H1 (cell line): Measurements from ENCODE around the gene SLC4A11. TPM values are rescaled to one million over a fixed set of nuclear protein-coding genes. Genes with fewer than 3 reads are reported as not detected.

Source experiments
- CTCF ChIA-PET: fragments of 300-600 bp; sonication (Branson Sonifier 250); formaldehyde crosslinking; loops from one replicate; lab custom pipeline; 2021; ENCODE audit not compliant: partially characterized antibody; lab: Charles Lee
- POLR2A ChIA-PET: fragments of 300-600 bp; sonication (Branson Sonifier 250); formaldehyde crosslinking; loops from one replicate; lab custom pipeline; 2021; ENCODE audit warnings: inconsistent platforms; ENCODE audit not compliant: partially characterized antibody; lab: Charles Lee
- DNase-seq, 2 experiments: peaks; one replicate each; pipeline versions ENCODE4 v3.0.0 to v3.0.0-alpha.2; 2010 to 2022; ENCODE audit warnings: low spot score in 2 of 2, low read depth in 1 of 2, mixed read lengths in 1 of 2
- FAIRE-seq: peaks from 2 replicates; lab custom pipeline; 2011; peaks lifted over from hg19 to GRCh38; lab: Jason Lieb, UNC
- H2AFZ ChIP-seq: 2 replicates; pipeline ENCODE4 v1.8.1; 2012; ENCODE audit warnings: low read length, inconsistent platforms
- H2AK5ac ChIP-seq: 2 replicates; pipeline ENCODE4 v1.6.1; 2013; ENCODE audit warnings: low read depth, low read length
- H2BK120ac ChIP-seq: replicated peaks from 2 replicates; pipeline ENCODE3; 2013; ENCODE audit warnings: low read depth, low read length, inconsistent platforms
- H2BK12ac ChIP-seq: 2 replicates; pipeline ENCODE4 v1.6.1; 2013; ENCODE audit warnings: low read depth, low read length
- H2BK15ac ChIP-seq: 2 replicates; pipeline ENCODE4 v1.6.1; 2013; ENCODE audit warnings: low read length
- H2BK20ac ChIP-seq: 2 replicates; pipeline ENCODE4 v1.6.1; 2013; ENCODE audit warnings: low read length
- H2BK5ac ChIP-seq: 2 replicates; pipeline ENCODE4 v1.6.1; 2013; ENCODE audit warnings: low read depth, low read length
- H3K14ac ChIP-seq: 2 replicates; pipeline ENCODE4 v1.6.1; 2013; ENCODE audit warnings: inconsistent platforms; ENCODE audit not compliant: insufficient read length
- H3K18ac ChIP-seq: 2 replicates; pipeline ENCODE4 v1.6.1; 2013; ENCODE audit warnings: low read length; ENCODE audit errors: extremely low read depth
- H3K23ac ChIP-seq: 2 replicates; pipeline ENCODE4 v1.6.1; 2013; ENCODE audit warnings: inconsistent platforms; ENCODE audit not compliant: insufficient read length
- H3K23me2 ChIP-seq: 2 replicates; pipeline ENCODE4 v1.6.1; 2013; ENCODE audit warnings: low read depth, low read length
- H3K27ac ChIP-seq: 2 replicates; pipeline ENCODE4 v1.6.1; 2011; ENCODE audit warnings: low read depth, low read length, inconsistent platforms
- H3K27me3 ChIP-seq, 4 experiments: replicated peaks in 1 of 4; 1 replicate in 1 of 4; 2 replicates in 3 of 4; pipeline versions ENCODE4 v1.6.1 to v1.8.1; 2011 to 2013; ENCODE audit warnings: low read length in 3 of 4, mild to moderate bottlenecking in 3 of 4, inconsistent platforms in 2 of 4, mixed read lengths in 2 of 4, moderate library complexity in 1 of 4; ENCODE audit not compliant: control insufficient read depth in 3 of 4, insufficient read depth in 3 of 4; ENCODE audit errors: extremely low read depth in 1 of 4
- H3K36me3 ChIP-seq, 4 experiments: 2 replicates each; pipeline versions ENCODE4 v1.6.1 to v1.8.1; 2011 to 2013; ENCODE audit warnings: mild to moderate bottlenecking in 4 of 4, low read length in 3 of 4, moderate library complexity in 2 of 4, control low read depth in 1 of 4, inconsistent platforms in 1 of 4; ENCODE audit not compliant: insufficient read depth in 4 of 4, control insufficient read depth in 2 of 4
- H3K4ac ChIP-seq: replicated peaks from 2 replicates; pipeline ENCODE3; 2013; ENCODE audit warnings: low read length, low read depth, mixed read lengths, inconsistent platforms; ENCODE audit not compliant: insufficient read length
- H3K4me1 ChIP-seq, 4 experiments: replicated peaks in 1 of 4; 1 replicate in 1 of 4; 2 replicates in 3 of 4; pipeline versions ENCODE4 v1.6.1 to v1.8.1; 2011 to 2013; ENCODE audit warnings: low read length in 3 of 4, inconsistent platforms in 2 of 4, mixed read lengths in 1 of 4; ENCODE audit not compliant: insufficient read depth in 4 of 4, control insufficient read depth in 3 of 4
- H3K4me2 ChIP-seq, 2 experiments: 2 replicates each; pipeline versions ENCODE4 v1.6.1 to v1.8.1; 2011 to 2013; ENCODE audit warnings: low read depth in 2 of 2, low read length in 2 of 2, control low read depth in 1 of 2, inconsistent platforms in 1 of 2, mild to moderate bottlenecking in 1 of 2; ENCODE audit not compliant: insufficient read depth in 1 of 2
- H3K4me3 ChIP-seq, 4 experiments: fragments of 200-600, 300-600 bp in 1 of 4; sonication (generic), shearing (Covaris generic), sonication (Bioruptor Twin) in 1 of 4; 2 replicates each; pipeline versions ENCODE4 v1.5.1 to v1.8.1; 2011 to 2016; ENCODE audit warnings: low read length in 4 of 4, low read depth in 3 of 4, control low read depth in 2 of 4, inconsistent platforms in 2 of 4, mild to moderate bottlenecking in 2 of 4, mixed read lengths in 1 of 4, moderate library complexity in 1 of 4; ENCODE audit not compliant: insufficient read depth in 2 of 4; ENCODE audit errors: extremely low read depth in 1 of 4
- H3K56ac ChIP-seq: replicated peaks from 2 replicates; pipeline ENCODE3; 2013; ENCODE audit warnings: low read depth, mild to moderate bottlenecking, mixed read lengths, low read length, inconsistent platforms; ENCODE audit not compliant: insufficient read length
- H3K79me1 ChIP-seq: 2 replicates; pipeline ENCODE4 v1.6.1; 2013; ENCODE audit warnings: low read depth, low read length, control low read depth
- H3K79me2 ChIP-seq, 2 experiments: 2 replicates each; pipeline versions ENCODE4 v1.6.1 to v1.8.1; 2012 to 2013; ENCODE audit warnings: low read length in 2 of 2, mild to moderate bottlenecking in 2 of 2, inconsistent platforms in 1 of 2; ENCODE audit not compliant: insufficient read depth in 2 of 2, control insufficient read depth in 1 of 2
- H3K9ac ChIP-seq, 4 experiments: replicated peaks in 1 of 4; 1 replicate in 1 of 4; 2 replicates in 3 of 4; pipeline versions ENCODE4 v1.6.1 to v1.8.1; 2011 to 2013; ENCODE audit warnings: low read depth in 3 of 4, low read length in 3 of 4, control low read depth in 2 of 4, mild to moderate bottlenecking in 2 of 4, moderate library complexity in 2 of 4, inconsistent platforms in 1 of 4; ENCODE audit errors: extremely low read depth in 1 of 4
- H3K9me3 ChIP-seq, 2 experiments: 2 replicates each; pipeline versions ENCODE4 v1.6.1 to v1.8.1; 2012 to 2013; ENCODE audit warnings: mild to moderate bottlenecking in 2 of 2, moderate library complexity in 2 of 2, control low read depth in 1 of 2, inconsistent platforms in 1 of 2, low read depth in 1 of 2, low read length in 1 of 2, mixed read lengths in 1 of 2; ENCODE audit not compliant: insufficient read depth in 2 of 2
- H4K20me1 ChIP-seq, 2 experiments: replicated peaks in 1 of 2; 2 replicates each; pipeline versions ENCODE3 to v1.8.1; 2011 to 2013; ENCODE audit warnings: inconsistent platforms in 2 of 2, low read length in 2 of 2, mild to moderate bottlenecking in 1 of 2; ENCODE audit not compliant: insufficient read depth in 2 of 2, control insufficient read depth in 1 of 2
- H4K5ac ChIP-seq: 2 replicates; pipeline ENCODE4 v1.6.1; 2013; ENCODE audit warnings: low read length, low read depth, mixed read lengths, inconsistent platforms; ENCODE audit not compliant: insufficient read length
- H4K8ac ChIP-seq: 2 replicates; pipeline ENCODE4 v1.8.0; 2013; ENCODE audit warnings: mild to moderate bottlenecking, moderate library complexity, low read length, inconsistent platforms; ENCODE audit not compliant: insufficient read depth; ENCODE audit errors: extremely low read depth
- H4K91ac ChIP-seq: replicated peaks from 2 replicates; pipeline ENCODE3; 2013; ENCODE audit warnings: low read length, mixed read lengths, inconsistent platforms; ENCODE audit not compliant: insufficient read length
- ZNF274 ChIP-seq: IDR thresholded peaks from 2 replicates; pipeline ENCODE4 v1.7.0; 2012; ENCODE audit warnings: low read length, borderline replicate concordance; ENCODE audit errors: extremely low read depth
- WGBS, 2 experiments: shearing (Covaris generic) in 1 of 2; methylation state at CpG; one replicate each; pipeline versions ENCODE4 v1.1.6 to v1.1.7; 2013 to 2015; ENCODE audit warnings: low lambda C conversion rate in 2 of 2, mixed read lengths in 2 of 2, inconsistent platforms in 1 of 2, low coverage in 1 of 2, missing lambda C conversion rate in 1 of 2; ENCODE audit not compliant: insufficient replicate concordance in 2 of 2, insufficient coverage in 1 of 2, insufficient read length in 1 of 2; ENCODE audit errors: extremely low coverage in 1 of 2, missing lambda C conversion rate in 1 of 2; 5-methylcytosine and 5-hydroxymethylcytosine counted together
- polyA plus RNA-seq, 7 experiments: library from polyadenylated mRNA; depleted of rRNA in 3 of 7; stranded (reverse) in 5 of 7; unstranded in 2 of 7; fragments of >200 nt in 5 of 7; fragments of 200-250 nt in 2 of 7; gene quantifications; 1 replicate in 5 of 7; 2 replicates in 1 of 7; 4 replicates in 1 of 7; pipeline versions ENCODE4 v1.2.1 to v1.2.3, GENCODE V29; 2011 to 2013; ENCODE audit warnings: missing spikeins in 2 of 7, mixed read lengths in 2 of 7
- total RNA-seq: library from RNA; stranded (reverse); fragmentation: NEBNext Ultra II Directional; extraction: Animal tissue kit (Norgen Biotek cat#: 25700); gene quantifications from 2 replicates; pipeline ENCODE4 v1.2.1, GENCODE V29; 2021

Gene SLC4A11
- total and polyA plus RNA-seq, 2 of the 8 experiments (the other 6 are each of a cell fraction or from before 2014, with no cell fraction given) = 11.9 to 32.3 TPM

DNA sequence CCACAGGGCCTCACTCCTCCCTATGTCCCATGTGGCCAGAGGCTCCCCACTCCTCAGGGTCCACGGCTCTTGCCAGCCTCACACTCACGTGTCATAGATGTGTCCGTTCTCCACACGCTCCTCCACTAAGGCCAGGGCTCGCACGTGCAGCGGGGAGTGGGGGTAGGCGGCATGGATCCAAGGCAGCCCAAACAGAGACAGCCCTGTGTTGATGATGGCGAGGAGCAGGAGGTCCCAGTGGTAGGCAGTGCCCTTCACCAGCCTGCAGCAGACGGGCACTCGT, 10.3 kb downstream of the SLC4A11 start:
- Histone ChIP-seq H3K23me2 (no peaks in the 10 kb centered on the region), H3K27me3 (no peaks in the 10 kb centered on the region), H2BK120ac (no peak overlapping the region), H3K56ac (no peak overlapping the region), H4K91ac (no peak overlapping the region), H3K9me3 (no peaks in the 10 kb centered on the region), H4K5ac (no peak overlapping the region), H3K4me2 (no peak overlapping the region), H3K4me3 (no peak overlapping the region), H2BK12ac (no peak overlapping the region), H3K36me3 (peaks cover 0 to 5% (median 2%) of the 10 kb centered on the region in 4 experiments; a peak in 4 of 8 replicates), H3K14ac (no peak overlapping the region), H3K4me1 (no peaks in the 10 kb centered on the region; a peak in 1 of 7 replicates), H3K4ac (no peak overlapping the region), H3K9ac (no peak overlapping the region), H2AK5ac (no peak overlapping the region), H2BK20ac (no peak overlapping the region), H2BK5ac (no peak overlapping the region), H3K79me2 (no peaks in the 10 kb centered on the region), H2BK15ac (no peak overlapping the region), H3K27ac (no peak overlapping the region), H4K20me1 (peaks cover 0 to 2% of the 10 kb centered on the region in 2 experiments), H2AFZ (no peak overlapping the region), H3K79me1 (no peaks in the 10 kb centered on the region; the same call in 1 of the 2 replicates), H3K18ac (no peak overlapping the region), H4K8ac (no peak overlapping the region), H3K23ac (no peak overlapping the region)
- CTCF ChIA-PET = interaction anchor here (1.0 to 2.5 kb wide), 4 partner anchors 8 to 48 kb away, joined by 3 to 12 read pairs (median 4); partner anchors contain the start of gene SLC4A11
- DNase-seq = no peak
- POLR2A ChIA-PET = interaction anchor here (0.8 to 8.1 kb wide), 4 partner anchors 8 to 19 kb away, joined by 3 to 61 read pairs (median 6); partner anchors contain the start of genes ITPA and SLC4A11
- 94% methylated on average over 9 of the region's 11 CpGs; no CpG with 5 or more reads in 1 of the 2 experiments for WGBS, 2 experiments
- FAIRE-seq = no peak
- no peak for TF ChIP-seq ZNF274
